Activated gamma-delta T cell treated with anti-CD3 and anti-CD28 coated beads, Interleukin-2, amount 50 U/mL, for 16 hours (primary cell): ENCODE results near the gene NOL9.

ENCODE experiments used
- DNase-seq: peaks from one replicate; pipeline ENCODE4 v3.0.0-alpha.2; 2020; ENCODE audit warnings: low read depth

NOL9 gene

GRCh38 chr1:6519935-6520671 lies 34.2 kb downstream of the NOL9 start:
- no peak for DNase-seq

GRCh38 chr1:6519491-6519934 lies 34.8 kb downstream of the NOL9 start:
- DNase-seq, result no peak

- DNase-seq, result no peak
These were observed 36.9 kb downstream of the NOL9 start for GRCh38 chr1:6517435-6517851.

GRCh38 chr1:6515771-6516170 lies 38.5 kb downstream of the NOL9 start:
- no peak for DNase-seq

GRCh38 chr1:6513320-6513801 lies 41.0 kb downstream of the NOL9 start:
- DNase-seq, result no peak

- DNase-seq, result no peak
These were observed 41.4 kb downstream of the NOL9 start for GRCh38 chr1:6512908-6513280.

- no peak for DNase-seq
These were observed 41.9 kb downstream of the NOL9 start for GRCh38 chr1:6512245-6512907.

- DNase-seq, result no peak
These were observed 42.6 kb downstream of the NOL9 start for GRCh38 chr1:6511561-6512244.

GRCh38 chr1:6511056-6511455 lies 43.3 kb downstream of the NOL9 start:
- no peak for DNase-seq

GRCh38 chr1:6510493-6510892 lies 43.8 kb downstream of the NOL9 start:
- no peak for DNase-seq

GRCh38 chr1:6509919-6510291 lies 44.4 kb downstream of the NOL9 start:
- DNase-seq, result no peak

GRCh38 chr1:6509220-6509918 lies 44.9 kb downstream of the NOL9 start:
- no peak for DNase-seq

- no peak for DNase-seq
These were observed 45.5 kb downstream of the NOL9 start for GRCh38 chr1:6508816-6509189.

- DNase-seq, result no peak
These were observed 46.0 kb downstream of the NOL9 start for GRCh38 chr1:6508154-6508815.

GRCh38 chr1:6507461-6507911 lies 46.8 kb downstream of the NOL9 start:
- no peak for DNase-seq

GRCh38 chr1:6507037-6507428 lies 47.3 kb downstream of the NOL9 start:
- DNase-seq, result no peak

- DNase-seq, result no peak
These were observed 47.9 kb downstream of the NOL9 start for GRCh38 chr1:6506210-6507036.

- DNase-seq, result no peak
These were observed 48.7 kb downstream of the NOL9 start for GRCh38 chr1:6505367-6506209.

GRCh38 chr1:6504887-6505286 lies 49.4 kb downstream of the NOL9 start:
- no peak for DNase-seq
